Retinal pigment epithelial cell (primary cell): ENCODE results near the gene RPL36.

ENCODE experiments used
- DNase-seq: peaks from one replicate; pipeline ENCODE4 v3.0.0-alpha.2; 2010; ENCODE audit warnings: low read depth
- H3K4me3 ChIP-seq: 2 replicates; pipeline ENCODE4 v1.5.1; 2011; ENCODE audit warnings: mild to moderate bottlenecking, low read length, control low read depth, moderate library complexity
- CTCF ChIP-seq: conservative IDR thresholded peaks from 2 replicates; pipeline ENCODE4 v1.5.1; 2011; ENCODE audit warnings: low read depth, low read length, control low read depth, inconsistent platforms

Gene RPL36

DNA sequence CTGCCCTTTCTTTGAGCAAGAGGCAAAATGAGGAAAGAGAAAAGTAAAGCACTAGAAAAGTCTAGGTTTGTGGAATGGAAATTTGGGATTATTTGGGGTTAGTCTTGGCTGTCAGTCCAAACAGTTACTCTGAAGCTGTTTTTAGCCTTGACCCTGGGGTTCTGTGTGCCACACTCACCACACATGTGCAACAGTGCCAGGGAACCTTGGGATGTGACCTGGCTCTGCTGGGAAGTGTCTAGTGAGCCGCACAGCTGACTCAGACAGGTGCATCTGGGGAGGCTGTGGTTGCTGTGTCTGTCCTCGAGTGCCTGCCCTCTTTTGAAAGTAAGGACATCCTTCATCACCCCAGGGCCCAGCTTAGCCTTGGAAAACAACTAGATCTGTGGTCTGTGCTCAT is 25.6 kb upstream of the RPL36 start:
- no peak for DNase-seq
- no peak overlapping the region for H3K4me3 ChIP-seq
- no peak for TF ChIP-seq CTCF

DNA sequence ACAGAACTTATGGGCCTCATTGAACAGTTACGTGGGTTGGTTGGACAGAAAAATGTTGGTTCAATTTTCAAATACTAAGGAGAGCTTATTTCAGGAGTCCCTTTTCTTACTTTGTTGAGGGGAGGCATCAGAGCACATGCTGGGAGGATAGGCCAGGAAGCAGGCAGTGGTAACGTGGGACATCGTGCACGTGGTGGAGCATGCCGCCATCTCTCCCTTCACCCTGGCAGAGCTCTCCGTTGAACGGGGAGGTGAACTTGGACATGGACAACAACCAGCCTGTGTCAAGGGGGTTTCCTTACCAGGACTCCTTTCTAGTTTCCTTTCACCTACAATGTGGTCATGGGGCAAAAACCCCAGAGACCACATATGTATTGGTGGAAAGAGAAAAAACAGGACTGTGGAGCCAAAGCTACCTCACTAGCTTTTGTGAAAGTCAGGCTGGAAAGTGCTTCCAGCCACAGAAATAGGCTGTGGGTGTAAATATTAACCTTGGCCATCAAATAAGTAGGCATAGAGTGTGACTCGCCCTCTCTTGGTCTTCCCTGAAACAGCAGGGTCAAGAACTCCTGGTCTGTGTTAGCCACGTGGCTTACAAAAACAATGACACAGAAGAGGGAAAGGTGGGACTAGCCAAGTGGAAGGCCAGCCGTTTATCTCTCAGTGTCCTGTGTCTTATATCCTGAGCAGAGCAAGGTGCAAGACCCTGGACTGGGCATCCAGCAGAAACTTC is 24.1 kb upstream of the RPL36 start:
- peak; percentile 37 for TF ChIP-seq CTCF
- no peak for DNase-seq
- no peak overlapping the region for H3K4me3 ChIP-seq

DNA sequence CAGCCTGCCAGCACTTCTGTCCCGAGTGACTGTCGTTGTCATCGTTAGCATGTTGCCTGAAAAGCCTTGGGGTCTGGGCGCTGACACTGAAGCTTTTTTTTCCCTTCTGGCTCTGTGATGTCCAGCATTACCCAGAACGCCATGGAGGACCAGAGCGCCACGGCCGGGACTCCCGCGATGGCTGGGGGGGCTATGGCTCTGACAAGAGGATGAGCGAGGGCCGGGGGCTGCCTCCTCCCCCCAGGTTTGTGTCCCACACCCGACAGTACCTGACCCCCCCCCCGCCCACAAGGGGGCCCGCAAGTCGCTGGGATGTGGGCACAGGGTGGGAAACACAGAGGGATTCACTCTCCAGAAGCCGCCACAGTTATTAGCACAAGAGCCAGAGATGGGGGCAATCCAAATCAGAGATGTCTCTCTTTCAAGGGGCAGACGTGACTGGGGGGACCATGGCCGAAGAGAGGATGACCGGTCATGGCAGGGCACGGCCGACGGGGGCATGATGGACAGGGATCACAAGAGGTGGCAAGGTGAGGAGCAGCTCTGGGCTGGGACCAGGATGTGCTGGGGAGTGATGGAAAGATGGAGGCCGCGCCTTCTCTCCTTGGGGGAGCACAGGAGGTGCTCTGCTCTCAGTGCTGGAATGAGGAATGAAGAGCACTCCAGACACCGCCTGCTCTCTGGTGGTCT is 23.0 kb upstream of the RPL36 start:
- DNase-seq, result no peak
- no peak for TF ChIP-seq CTCF
- H3K4me3 ChIP-seq, result no peak overlapping the region

GRCh38 chr19:5667751-5668271 is 22.3 kb upstream of the RPL36 start:
- TF ChIP-seq CTCF, result no peak
- DNase-seq, result no peak
- no peak overlapping the region for H3K4me3 ChIP-seq

DNA sequence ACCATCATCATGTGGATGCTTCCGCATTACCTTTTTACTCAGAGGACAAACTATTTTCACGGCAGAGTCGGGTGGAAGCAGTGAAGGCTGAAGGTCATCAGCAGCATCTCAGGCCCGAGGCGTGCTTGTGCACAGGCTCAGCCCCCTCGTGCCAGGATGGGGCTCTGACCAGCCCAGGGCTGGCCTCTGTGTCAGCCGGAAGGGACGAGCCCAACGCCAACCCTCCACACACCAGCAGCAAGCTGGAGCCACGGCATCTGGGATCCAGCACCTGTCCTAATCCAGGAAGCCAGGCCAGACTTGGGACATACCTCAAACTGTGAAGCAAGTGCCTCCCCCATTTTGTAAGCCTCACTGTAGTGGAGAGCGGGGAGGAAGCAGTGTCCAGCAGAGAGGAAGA is 20.9 kb upstream of the RPL36 start:
- no peak for TF ChIP-seq CTCF
- H3K4me3 ChIP-seq, result no peak overlapping the region
- no peak for DNase-seq

- H3K4me3 ChIP-seq, result no peak overlapping the region
- TF ChIP-seq CTCF, result no peak
- DNase-seq, result no peak
These were observed 18.5 kb upstream of the RPL36 start for GRCh38 chr19:5671600-5671999.
